Testis (tissue), 3 donors: ENCODE data around the gene DCLK1. TPM values are rescaled to one million over a fixed set of nuclear protein-coding genes. Genes with fewer than 3 reads are reported as not detected.

Experiments
- DNase-seq: peaks from one replicate; pipeline ENCODE4 v3.0.0-alpha.2; 2019
- H3K27ac ChIP-seq, 2 donors: fragments of 200-600 bp; sonication (generic); one replicate each; pipeline ENCODE4 v1.5.1; 2019
- H3K27me3 ChIP-seq: fragments of 200-600 bp; sonication (generic); one replicate; pipeline ENCODE4 v1.5.1; 2019
- H3K36me3 ChIP-seq: fragments of 200-600 bp; sonication (generic); one replicate; pipeline ENCODE4 v1.5.1; 2017; ENCODE audit warnings: low read depth; ENCODE audit errors: missing control alignments
- H3K4me1 ChIP-seq: fragments of 200-600 bp; sonication (generic); one replicate; pipeline ENCODE4 v1.5.1; 2019
- H3K4me3 ChIP-seq, 2 donors: fragments of 200-600 bp; sonication (generic); one replicate each; pipeline ENCODE4 v1.5.1; 2017 to 2019
- H3K9me3 ChIP-seq: fragments of 200-600 bp; sonication (generic); one replicate; pipeline ENCODE4 v1.5.1; 2017
- POLR2A ChIP-seq: fragments of 450-650 bp; IDR thresholded peaks from one replicate; pipeline ENCODE4 v1.6.1; 2017; ENCODE audit warnings: antibody characterized with exemption, mild to moderate bottlenecking, moderate library complexity
- WGBS, 2 donors: methylation state at CpG; one replicate each; pipeline ENCODE4 v1.1.5; 2018; 5-methylcytosine and 5-hydroxymethylcytosine counted together
- intact Hi-C: fragments of 100-400 bp; cut with DNase I; formaldehyde crosslinking; loops from one replicate; pipeline ENCODE4 v1.15.1; 2023; ENCODE audit warnings: low total_unique reads
- polyA plus RNA-seq: library from polyadenylated mRNA; stranded (reverse); fragments of 350-450 nt; fragmentation: Illumina TruSeq; extraction: RNeasy Lipid Tissue Mini Kit (QIAGEN cat#74804); gene quantifications from one replicate; pipeline ENCODE4 v1.2.3, GENCODE V29; 2014; ENCODE audit warnings: low read depth, low replicate concordance; ENCODE audit not compliant: insufficient read depth
- total RNA-seq, 2 donors: library from RNA; depleted of rRNA; stranded (reverse); fragments of >200 nt; gene quantifications; one replicate each; pipeline ENCODE4 v1.2.3, GENCODE V29; 2016
- TF ChIP-seq, protein P1 (sequence below), 3 experiments: fragments of 450-650 bp in 2 of 3; fragments of 200-600 bp in 1 of 3; sonication (generic) in 1 of 3; IDR thresholded peaks; one replicate each; pipeline ENCODE4 v1.5.1; 2016 to 2019; ENCODE audit warnings: antibody characterized with exemption in 3 of 3, mild to moderate bottlenecking in 2 of 3, moderate library complexity in 1 of 3

DCLK1 gene
- total and polyA plus RNA-seq, 3 donors from 2014 or later: 4.5 to 8.9 (median 4.9) TPM

GRCh38 chr13:35872369-35872768 lies 258.8 kb downstream of the DCLK1 start:
- Histone ChIP-seq H3K27me3 (no peaks in the 10 kb centered on the region), H3K27ac (no peak overlapping the region), H3K4me3 (no peak overlapping the region), H3K9me3 (no peaks in the 10 kb centered on the region), H3K36me3 (no peaks in the 10 kb centered on the region), H3K4me1 (peaks cover 8% of the 10 kb centered on the region)
- TF ChIP-seq POLR2A: no peak
- TF ChIP-seq, protein P1, sequence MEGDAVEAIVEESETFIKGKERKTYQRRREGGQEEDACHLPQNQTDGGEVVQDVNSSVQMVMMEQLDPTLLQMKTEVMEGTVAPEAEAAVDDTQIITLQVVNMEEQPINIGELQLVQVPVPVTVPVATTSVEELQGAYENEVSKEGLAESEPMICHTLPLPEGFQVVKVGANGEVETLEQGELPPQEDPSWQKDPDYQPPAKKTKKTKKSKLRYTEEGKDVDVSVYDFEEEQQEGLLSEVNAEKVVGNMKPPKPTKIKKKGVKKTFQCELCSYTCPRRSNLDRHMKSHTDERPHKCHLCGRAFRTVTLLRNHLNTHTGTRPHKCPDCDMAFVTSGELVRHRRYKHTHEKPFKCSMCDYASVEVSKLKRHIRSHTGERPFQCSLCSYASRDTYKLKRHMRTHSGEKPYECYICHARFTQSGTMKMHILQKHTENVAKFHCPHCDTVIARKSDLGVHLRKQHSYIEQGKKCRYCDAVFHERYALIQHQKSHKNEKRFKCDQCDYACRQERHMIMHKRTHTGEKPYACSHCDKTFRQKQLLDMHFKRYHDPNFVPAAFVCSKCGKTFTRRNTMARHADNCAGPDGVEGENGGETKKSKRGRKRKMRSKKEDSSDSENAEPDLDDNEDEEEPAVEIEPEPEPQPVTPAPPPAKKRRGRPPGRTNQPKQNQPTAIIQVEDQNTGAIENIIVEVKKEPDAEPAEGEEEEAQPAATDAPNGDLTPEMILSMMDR (IDR thresholded peaks at IDR 0.05): no peak
- intact Hi-C loops: no loop called here
- DNase-seq: no peak
- WGBS, 2 donors: 81 to 95% methylated on average over 2 of the region's 2 CpGs

DNA sequence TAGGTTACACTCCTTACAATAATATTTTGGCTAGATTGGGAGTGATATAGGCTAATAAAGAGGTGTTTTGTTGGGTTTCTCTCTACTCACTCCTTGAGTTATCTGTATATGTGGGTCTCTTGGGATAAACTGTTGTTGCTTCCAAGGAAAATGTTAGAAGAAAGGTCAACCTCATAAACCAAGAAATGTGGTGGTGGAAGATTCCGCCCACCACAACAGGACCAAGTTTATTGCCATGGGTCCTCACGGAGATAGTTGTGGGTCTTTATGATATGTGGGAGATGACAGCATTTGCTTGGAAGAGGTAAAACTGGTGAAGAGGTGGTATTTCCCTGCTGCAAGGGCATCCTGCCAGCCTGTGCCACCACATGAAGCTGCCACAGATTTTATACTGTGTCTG lies 259.6 kb downstream of the DCLK1 start:
- no peaks in the 10 kb centered on the region for H3K27me3 ChIP-seq
- no peaks in the 10 kb centered on the region for H3K4me1 ChIP-seq
- H3K36me3 ChIP-seq: no peaks in the 10 kb centered on the region
- DNase-seq: no peak
- no peak overlapping the region for H3K4me3 ChIP-seq
- no peaks in the 10 kb centered on the region for H3K9me3 ChIP-seq
- no peak for TF ChIP-seq POLR2A
- TF ChIP-seq, protein P1 (IDR thresholded peaks at IDR 0.05): no peak
- intact Hi-C loops: no loop called here
- 78 to 87% methylated on average over 2 of the region's 2 CpGs for WGBS, 2 donors
- H3K27ac ChIP-seq: no peak overlapping the region

DNA sequence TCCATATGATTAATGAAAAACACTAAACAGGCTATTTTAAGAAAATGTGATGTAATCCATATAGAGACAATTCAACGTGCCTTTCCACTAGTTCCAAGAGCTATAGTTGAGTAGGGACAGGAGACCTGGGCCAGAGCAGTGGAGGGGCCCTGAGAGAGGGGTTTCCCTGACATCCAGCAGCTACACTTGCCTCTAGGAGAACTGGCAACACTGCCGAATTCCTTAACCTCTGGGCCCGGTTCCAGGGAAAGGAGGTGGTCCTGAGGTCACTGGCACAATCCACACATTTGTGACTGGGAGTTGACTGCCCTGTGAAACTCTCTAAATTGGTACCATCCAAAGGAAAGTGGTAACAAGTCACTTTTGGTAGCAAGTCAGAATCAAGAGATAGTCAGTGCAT lies 264.4 kb downstream of the DCLK1 start:
- H3K9me3 ChIP-seq: no peaks in the 10 kb centered on the region
- no peak overlapping the region for H3K27ac ChIP-seq
- no peak for DNase-seq
- no peak for TF ChIP-seq POLR2A
- TF ChIP-seq, protein P1 (IDR thresholded peaks at IDR 0.05): no peak
- no peaks in the 10 kb centered on the region for H3K4me1 ChIP-seq
- H3K36me3 ChIP-seq: no peaks in the 10 kb centered on the region
- no peaks in the 10 kb centered on the region for H3K27me3 ChIP-seq
- no peak overlapping the region for H3K4me3 ChIP-seq
- intact Hi-C loops: no loop called here
- WGBS, 2 donors: 41 to 47% methylated on average over 3 of the region's 3 CpGs

- H3K4me1 ChIP-seq: no peaks in the 10 kb centered on the region
- intact Hi-C loops: no loop called here
- H3K4me3 ChIP-seq: no peak overlapping the region
- 89 to 92% methylated on average over 4 of the region's 4 CpGs for WGBS, 2 donors
- H3K36me3 ChIP-seq: no peaks in the 10 kb centered on the region
- no peaks in the 10 kb centered on the region for H3K27me3 ChIP-seq
- TF ChIP-seq, protein P1 (IDR thresholded peaks at IDR 0.05): no peak
- no peak for TF ChIP-seq POLR2A
- no peak for DNase-seq
- H3K9me3 ChIP-seq: no peaks in the 10 kb centered on the region
- no peak overlapping the region for H3K27ac ChIP-seq
Measured at GRCh38 chr13:35865341-35866240, 265.6 kb downstream of the DCLK1 start.

GRCh38 chr13:35860661-35861060 lies 270.5 kb downstream of the DCLK1 start:
- no peak overlapping the region for H3K4me3 ChIP-seq
- intact Hi-C loops: no loop called here
- TF ChIP-seq, protein P1 (IDR thresholded peaks at IDR 0.05): no peak
- TF ChIP-seq POLR2A: no peak
- H3K36me3 ChIP-seq: no peaks in the 10 kb centered on the region
- H3K4me1 ChIP-seq: peaks cover 15% of the 10 kb centered on the region
- H3K27ac ChIP-seq: no peak overlapping the region
- WGBS, 2 donors: 85 to 87% methylated on average over 3 of the region's 3 CpGs
- H3K9me3 ChIP-seq: no peaks in the 10 kb centered on the region
- H3K27me3 ChIP-seq: no peaks in the 10 kb centered on the region
- no peak for DNase-seq
